Lower leg skin (tissue), 3 donors: ENCODE measurements around the gene CREG1.

Source experiments
- POLR2A ChIP-seq, 2 donors: fragments of 450-650 bp; IDR thresholded peaks; one replicate each; pipeline ENCODE4 v1.6.1; 2016 to 2017; ENCODE audit warnings: antibody characterized with exemption in 2 of 2, mild to moderate bottlenecking in 1 of 2, moderate library complexity in 1 of 2
- TF ChIP-seq, protein P1 (sequence below), 3 donors: fragments of 450-650 bp; IDR thresholded peaks; one replicate each; pipeline ENCODE4 v1.5.1; 2016; ENCODE audit warnings: antibody characterized with exemption in 3 of 3, mild to moderate bottlenecking in 3 of 3, moderate library complexity in 2 of 3

DNA sequence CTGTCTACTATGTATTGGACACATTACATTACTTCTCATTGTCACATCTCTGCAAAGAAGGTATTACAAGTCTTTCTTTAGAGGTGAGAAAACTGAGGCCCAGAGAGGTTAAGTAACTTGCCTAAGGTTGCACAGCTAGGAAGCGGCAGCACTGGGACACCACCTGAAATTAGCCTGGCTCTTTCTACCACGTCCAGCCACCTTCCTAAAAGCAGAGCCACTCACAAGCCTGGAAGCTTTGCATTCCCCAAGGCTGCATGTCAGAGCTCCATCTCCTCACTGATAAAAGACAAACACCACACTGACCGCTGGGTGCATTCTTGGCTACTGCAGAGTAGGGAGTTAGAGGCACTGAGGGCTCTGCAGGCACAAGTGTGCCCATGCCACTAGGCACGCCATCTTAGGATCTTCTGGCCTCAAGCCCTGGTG lies 37.7 kb downstream of the CREG1 start:
- TF ChIP-seq, protein P1, sequence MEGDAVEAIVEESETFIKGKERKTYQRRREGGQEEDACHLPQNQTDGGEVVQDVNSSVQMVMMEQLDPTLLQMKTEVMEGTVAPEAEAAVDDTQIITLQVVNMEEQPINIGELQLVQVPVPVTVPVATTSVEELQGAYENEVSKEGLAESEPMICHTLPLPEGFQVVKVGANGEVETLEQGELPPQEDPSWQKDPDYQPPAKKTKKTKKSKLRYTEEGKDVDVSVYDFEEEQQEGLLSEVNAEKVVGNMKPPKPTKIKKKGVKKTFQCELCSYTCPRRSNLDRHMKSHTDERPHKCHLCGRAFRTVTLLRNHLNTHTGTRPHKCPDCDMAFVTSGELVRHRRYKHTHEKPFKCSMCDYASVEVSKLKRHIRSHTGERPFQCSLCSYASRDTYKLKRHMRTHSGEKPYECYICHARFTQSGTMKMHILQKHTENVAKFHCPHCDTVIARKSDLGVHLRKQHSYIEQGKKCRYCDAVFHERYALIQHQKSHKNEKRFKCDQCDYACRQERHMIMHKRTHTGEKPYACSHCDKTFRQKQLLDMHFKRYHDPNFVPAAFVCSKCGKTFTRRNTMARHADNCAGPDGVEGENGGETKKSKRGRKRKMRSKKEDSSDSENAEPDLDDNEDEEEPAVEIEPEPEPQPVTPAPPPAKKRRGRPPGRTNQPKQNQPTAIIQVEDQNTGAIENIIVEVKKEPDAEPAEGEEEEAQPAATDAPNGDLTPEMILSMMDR (IDR thresholded peaks at IDR 0.05) = no peak
- TF ChIP-seq POLR2A (IDR thresholded peaks at IDR 0.05) = no peak
